ENCODE data around the gene RAB14. TPM values are rescaled to one million over a fixed set of nuclear protein-coding genes. Genes with fewer than 3 reads are reported as not detected.
"Not testable (repeated sequence)": the region's sequence is repeated elsewhere in the genome, so short reads cannot be mapped to it uniquely, and the experiment has no call there.

The RAB14 gene
- polyA plus RNA-seq, 1 donor, result 47.0 TPM

GRCh38 chr9:121156263-121156731 lies 45.4 kb downstream of the RAB14 start:
- no peak for DNase-seq (ENCODE audit: low read depth)

DNA sequence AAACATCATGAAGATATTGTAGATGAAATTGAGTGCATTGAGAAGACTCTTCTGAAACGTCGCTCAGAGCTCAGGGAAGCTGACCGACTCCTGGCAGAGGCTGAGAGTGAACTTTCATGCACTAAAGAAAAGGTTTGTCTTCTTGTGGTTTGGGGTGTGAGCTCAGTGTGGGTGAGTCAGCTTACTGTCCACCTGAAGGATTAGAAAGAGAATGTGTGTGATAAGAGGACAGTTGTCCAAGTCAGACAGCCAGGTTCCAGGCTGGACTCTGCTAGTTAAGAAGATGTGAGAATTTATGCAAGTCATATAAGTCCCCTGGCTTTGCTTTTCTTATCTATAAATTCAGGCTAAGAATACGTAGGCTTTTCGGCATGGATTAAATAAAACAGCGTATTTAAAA lies 46.9 kb downstream of the RAB14 start:
- DNase-seq (ENCODE audit: low read depth), result no peak

- DNase-seq (ENCODE audit: low read depth), result no peak
These were observed 48.0 kb downstream of the RAB14 start for GRCh38 chr9:121153642-121154041.

DNA sequence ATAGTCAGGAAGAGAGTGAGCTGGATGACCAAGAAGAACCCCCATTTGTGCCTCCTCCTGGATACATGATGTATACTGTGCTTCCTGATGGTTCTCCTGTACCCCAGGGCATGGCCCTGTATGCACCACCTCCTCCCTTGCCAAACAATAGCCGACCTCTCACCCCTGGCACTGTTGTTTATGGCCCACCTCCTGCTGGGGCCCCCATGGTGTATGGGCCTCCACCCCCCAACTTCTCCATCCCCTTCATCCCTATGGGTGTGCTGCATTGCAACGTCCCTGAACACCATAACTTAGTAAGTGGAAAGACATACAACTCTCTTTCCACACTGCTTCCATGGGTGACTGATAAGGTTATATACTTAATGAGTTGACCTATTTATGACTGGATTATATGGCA lies 51.5 kb downstream of the RAB14 start:
- DNase-seq (ENCODE audit: low read depth), result no peak

DNA sequence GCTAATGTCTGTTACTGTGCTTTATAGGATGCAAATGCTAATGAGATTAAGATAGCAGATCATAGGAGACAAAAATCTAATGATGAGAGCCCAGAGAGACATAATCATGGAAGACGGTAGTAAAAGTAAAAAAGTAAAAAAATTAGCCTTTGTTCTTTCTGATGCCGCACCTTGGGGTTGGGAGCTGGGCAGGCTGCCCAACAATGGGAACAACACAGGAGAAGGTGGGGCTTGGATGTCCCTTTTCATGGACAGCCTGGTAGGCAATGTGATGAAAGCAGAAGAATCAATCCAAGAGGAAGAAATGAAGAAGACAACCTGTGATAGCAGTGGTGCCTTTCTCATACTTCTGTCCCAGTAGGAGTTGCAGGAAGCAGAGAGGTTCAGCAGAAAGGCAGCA lies 57.2 kb downstream of the RAB14 start:
- DNase-seq (ENCODE audit: low read depth), result no peak

DNA sequence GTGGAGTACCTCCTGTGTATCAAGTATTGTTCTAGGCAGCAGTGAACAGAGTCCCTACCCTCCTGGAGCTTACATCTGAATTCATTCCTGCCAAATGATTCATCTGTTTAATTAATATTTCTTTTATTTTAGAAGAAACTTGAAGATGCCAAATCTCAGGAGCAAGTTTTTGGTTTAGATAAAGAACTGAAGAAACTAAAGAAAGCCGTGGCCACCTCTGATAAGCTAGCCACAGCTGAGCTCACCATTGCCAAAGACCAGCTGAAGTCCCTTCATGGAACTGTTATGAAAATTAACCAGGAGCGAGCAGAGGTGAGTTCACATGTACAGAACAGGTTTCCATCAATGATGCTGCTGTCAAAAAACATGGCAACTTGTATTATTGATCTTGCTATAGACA lies 57.9 kb downstream of the RAB14 start:
- no peak for DNase-seq (ENCODE audit: low read depth)

GRCh38 chr9:121141706-121142105 lies 60.0 kb downstream of the RAB14 start:
- DNase-seq (ENCODE audit: low read depth), result no peak

- peak; percentile 17 for DNase-seq (ENCODE audit: low read depth)
These were observed 60.4 kb downstream of the RAB14 start for GRCh38 chr9:121141306-121141705.

- DNase-seq (ENCODE audit: low read depth), result no peak
These were observed 61.5 kb downstream of the RAB14 start for GRCh38 chr9:121140162-121140561.

DNA sequence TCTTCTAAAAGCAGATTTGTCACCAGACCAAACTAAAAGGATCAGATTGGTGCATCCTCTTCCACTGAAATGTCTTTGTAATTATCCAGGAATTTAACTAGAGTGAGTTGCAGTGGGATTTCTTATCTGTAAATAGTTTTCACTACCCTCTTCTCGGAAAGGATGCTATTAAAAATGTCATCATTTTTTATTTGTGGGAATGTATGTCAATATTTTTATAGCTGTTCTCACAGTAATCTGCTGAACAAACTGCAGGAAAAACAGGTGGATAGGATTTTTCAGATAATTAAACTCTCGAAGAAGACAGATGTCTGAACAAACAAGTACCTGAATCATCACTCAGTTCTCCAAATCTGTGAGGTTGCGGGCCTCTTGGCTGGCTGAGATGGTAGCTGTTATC lies 62.7 kb downstream of the RAB14 start:
- DNase-seq (ENCODE audit: low read depth), result no peak

DNA sequence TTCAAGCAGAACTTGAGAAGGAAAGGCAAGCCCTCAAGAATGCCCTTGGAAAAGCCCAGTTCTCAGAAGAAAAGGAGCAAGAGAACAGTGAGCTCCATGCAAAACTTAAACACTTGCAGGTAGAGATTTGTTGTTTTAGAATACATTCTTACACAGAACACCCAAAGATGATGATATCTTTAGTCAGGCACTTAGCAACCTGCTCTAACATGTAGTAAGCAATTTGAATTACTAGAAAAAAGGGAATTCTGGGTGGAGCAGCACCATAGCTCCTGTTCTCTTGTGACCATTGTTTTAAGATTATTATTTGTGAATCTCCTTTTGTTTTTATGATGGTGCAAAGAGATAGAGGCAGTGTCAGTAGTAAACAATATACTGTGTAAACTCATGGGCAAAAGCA lies 63.1 kb downstream of the RAB14 start:
- DNase-seq (ENCODE audit: low read depth), result no peak

DNA sequence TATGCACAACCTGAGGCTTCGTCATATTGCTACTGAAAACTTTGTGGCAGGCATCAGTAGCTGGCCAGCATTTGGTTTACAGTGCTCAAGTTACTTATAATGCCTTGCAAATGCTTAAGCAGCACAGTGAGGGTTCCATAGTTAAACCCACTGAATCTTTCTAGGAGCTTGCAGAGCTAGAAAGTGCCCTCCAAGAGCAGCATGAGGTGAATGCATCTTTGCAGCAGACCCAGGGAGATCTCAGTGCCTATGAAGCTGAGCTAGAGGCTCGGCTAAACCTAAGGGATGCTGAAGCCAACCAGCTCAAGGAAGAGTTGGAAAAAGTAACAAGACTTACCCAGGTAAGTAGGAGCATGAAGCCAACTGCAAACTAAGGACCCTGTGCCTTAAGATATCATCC lies 66.0 kb downstream of the RAB14 start:
- no peak for DNase-seq (ENCODE audit: low read depth)

DNA sequence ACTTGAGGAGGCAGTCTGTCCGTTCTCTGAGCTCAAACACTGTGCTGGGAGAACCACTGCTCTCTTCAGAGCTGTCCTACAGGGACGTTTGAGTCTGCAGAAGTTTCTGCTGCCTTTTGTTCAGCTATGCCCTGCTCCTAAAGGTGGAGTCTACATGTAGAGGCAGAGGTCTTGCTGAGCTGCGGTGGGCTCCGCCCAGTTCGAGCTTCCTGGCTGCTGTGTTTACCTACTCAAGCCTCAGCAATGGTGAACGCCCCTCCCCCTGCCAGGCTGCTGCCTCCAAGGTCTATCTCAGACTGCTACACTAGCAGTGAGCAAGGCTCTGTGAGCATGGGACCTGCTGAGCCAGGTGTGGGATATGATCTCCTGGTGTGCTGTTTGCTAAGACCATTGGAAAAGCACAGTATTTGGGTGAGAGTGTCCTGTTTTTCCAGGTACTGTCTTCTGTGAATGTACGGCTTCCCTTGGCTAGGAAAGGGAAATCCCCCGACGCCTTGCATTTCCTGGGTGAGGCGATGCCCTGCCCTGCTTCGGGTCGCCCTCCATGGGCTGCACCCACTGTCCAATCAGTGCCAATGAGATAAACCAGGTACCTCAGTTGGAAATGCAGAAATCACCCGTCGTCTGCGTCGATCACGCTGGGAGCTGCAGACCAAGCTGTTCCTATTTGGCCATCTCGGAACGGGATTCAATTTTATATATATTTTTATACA lies 68.4 kb downstream of the RAB14 start:
- no peak for DNase-seq (ENCODE audit: low read depth)

- DNase-seq (ENCODE audit: low read depth), result not testable (repeated sequence)
These were observed 72.3 kb downstream of the RAB14 start for GRCh38 chr9:121129384-121129783.

Other genes with a start within 250 kb of the RAB14 start
- gene C5, start 151.6 kb downstream of the RAB14 start, polyA plus RNA-seq (ENCODE audit: insufficient read length), result 6.8 TPM
- 17.8 TPM for gene CNTRL, start 126.9 kb downstream of the RAB14 start, polyA plus RNA-seq (ENCODE audit: insufficient read length)
- gene GSN, start 66.3 kb upstream of the RAB14 start, polyA plus RNA-seq (ENCODE audit: insufficient read length), result 293 TPM
- 42.1 TPM for gene STOM, start 168.4 kb upstream of the RAB14 start, polyA plus RNA-seq (ENCODE audit: insufficient read length)

Data from forelimb muscle (tissue), 1 donor.